Prostate gland (tissue), 2 donors: ENCODE data around the gene ACER2. TPM values are rescaled to one million over a fixed set of nuclear protein-coding genes. Genes with fewer than 3 reads are reported as not detected.

Source experiments
- DNase-seq: peaks from one replicate; pipeline ENCODE4 v3.0.0-alpha.2; 2019; ENCODE audit warnings: low spot score
- H3K27ac ChIP-seq, 2 donors: fragments of 200-600 bp; sonication (generic); 2 replicates each; pipeline ENCODE4 v1.5.1; 2017 to 2019
- H3K27me3 ChIP-seq: fragments of 200-600 bp; sonication (generic); replicated peaks from 2 replicates; pipeline ENCODE4 v1.5.1; 2019; ENCODE audit not compliant: insufficient read depth
- H3K36me3 ChIP-seq, 2 donors: fragments of 200-600 bp; sonication (generic); 1 replicate in 1 of 2; 2 replicates in 1 of 2; pipeline versions ENCODE4 v1.5.1 to v1.8.1; 2017 to 2019
- H3K4me1 ChIP-seq: fragments of 200-600 bp; sonication (generic); replicated peaks from 2 replicates; pipeline ENCODE4 v1.5.1; 2019
- H3K4me3 ChIP-seq, 2 donors: fragments of 200-600 bp; sonication (generic); 2 replicates each; pipeline ENCODE4 v1.5.1; 2017 to 2019
- H3K9me3 ChIP-seq: fragments of 200-600 bp; sonication (generic); 2 replicates; pipeline ENCODE4 v1.5.1; 2017
- POLR2A ChIP-seq: fragments of 450-650 bp; IDR thresholded peaks from one replicate; pipeline ENCODE4 v1.6.1; 2016; ENCODE audit warnings: antibody characterized with exemption, mild to moderate bottlenecking
- POLR2AphosphoS5 ChIP-seq: sonication (generic); formaldehyde crosslinking; IDR thresholded peaks from one replicate; pipeline ENCODE4 v1.6.1; 2017; ENCODE audit warnings: antibody characterized with exemption
- WGBS: methylation state at CpG from one replicate; pipeline ENCODE4 v1.1.5; 2018; 5-methylcytosine and 5-hydroxymethylcytosine counted together
- intact Hi-C: fragments of 100-400 bp; cut with DNase I; formaldehyde crosslinking; loops from one replicate; pipeline ENCODE4 v1.14.2; 2022
- total RNA-seq, 2 donors: library from RNA; depleted of rRNA; stranded (reverse); fragments of >200 nt; gene quantifications; one replicate each; pipeline ENCODE4 v1.1.0, GENCODE V29; 2016
- TF ChIP-seq, protein P1 (sequence below), 4 experiments: fragments of 200-600 bp in 2 of 4; fragments of 450-650 bp in 2 of 4; sonication (generic) in 2 of 4; IDR thresholded peaks; 1 replicate in 3 of 4; 2 replicates in 1 of 4; pipeline ENCODE4 v1.5.1; 2016 to 2019; ENCODE audit warnings: antibody characterized with exemption in 4 of 4, mild to moderate bottlenecking in 2 of 4, moderate library complexity in 2 of 4

Gene ACER2
- total RNA-seq, 2 donors from 2014 or later = 11.1 to 14.0 TPM

DNA sequence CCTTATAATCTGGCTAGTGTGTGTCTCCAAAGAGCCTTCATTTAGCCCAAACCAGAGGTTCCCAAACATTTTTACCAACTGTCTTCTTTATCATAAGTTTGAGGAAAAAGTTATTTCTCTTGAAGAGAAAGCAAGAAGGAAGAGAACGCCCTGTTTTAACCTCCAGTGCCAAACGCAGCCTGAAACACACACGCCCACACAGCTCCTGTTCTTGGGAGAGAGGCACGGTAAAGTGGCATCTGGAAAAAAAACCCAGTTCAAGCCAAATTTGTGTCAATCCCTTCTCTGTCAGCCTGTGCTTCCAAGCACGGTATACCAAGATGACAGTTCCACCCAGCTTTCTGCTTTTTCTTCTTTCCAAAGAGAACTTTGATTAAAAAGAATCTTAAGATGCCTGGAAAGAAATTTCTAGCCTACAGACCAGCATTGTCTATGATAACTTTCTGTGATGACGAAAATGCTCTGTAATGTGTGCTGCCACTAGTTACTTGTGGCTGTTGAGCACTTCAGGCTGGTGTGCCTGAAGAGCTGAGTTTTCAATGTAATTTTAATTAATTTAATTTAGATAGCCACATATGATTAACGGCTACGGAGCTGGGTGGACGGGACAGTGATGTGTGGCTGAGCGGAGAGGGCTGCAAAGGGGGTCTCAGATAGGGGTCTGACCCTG is 62.3 kb downstream of the ACER2 start:
- DNase-seq = no peak
- intact Hi-C loops = no loop called here
- H3K4me3 ChIP-seq = no peak overlapping the region
- H3K4me1 ChIP-seq = no peaks in the 10 kb centered on the region
- H3K27me3 ChIP-seq = no peaks in the 10 kb centered on the region
- 47% methylated on average over 10 of the region's 10 CpGs for WGBS
- TF ChIP-seq POLR2A = no peak
- TF ChIP-seq POLR2AphosphoS5 = no peak
- TF ChIP-seq, protein P1, sequence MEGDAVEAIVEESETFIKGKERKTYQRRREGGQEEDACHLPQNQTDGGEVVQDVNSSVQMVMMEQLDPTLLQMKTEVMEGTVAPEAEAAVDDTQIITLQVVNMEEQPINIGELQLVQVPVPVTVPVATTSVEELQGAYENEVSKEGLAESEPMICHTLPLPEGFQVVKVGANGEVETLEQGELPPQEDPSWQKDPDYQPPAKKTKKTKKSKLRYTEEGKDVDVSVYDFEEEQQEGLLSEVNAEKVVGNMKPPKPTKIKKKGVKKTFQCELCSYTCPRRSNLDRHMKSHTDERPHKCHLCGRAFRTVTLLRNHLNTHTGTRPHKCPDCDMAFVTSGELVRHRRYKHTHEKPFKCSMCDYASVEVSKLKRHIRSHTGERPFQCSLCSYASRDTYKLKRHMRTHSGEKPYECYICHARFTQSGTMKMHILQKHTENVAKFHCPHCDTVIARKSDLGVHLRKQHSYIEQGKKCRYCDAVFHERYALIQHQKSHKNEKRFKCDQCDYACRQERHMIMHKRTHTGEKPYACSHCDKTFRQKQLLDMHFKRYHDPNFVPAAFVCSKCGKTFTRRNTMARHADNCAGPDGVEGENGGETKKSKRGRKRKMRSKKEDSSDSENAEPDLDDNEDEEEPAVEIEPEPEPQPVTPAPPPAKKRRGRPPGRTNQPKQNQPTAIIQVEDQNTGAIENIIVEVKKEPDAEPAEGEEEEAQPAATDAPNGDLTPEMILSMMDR (IDR thresholded peaks at IDR 0.05) = no peak
- H3K36me3 ChIP-seq = no peaks in the 10 kb centered on the region
- H3K27ac ChIP-seq = no peak overlapping the region
- no peaks in the 10 kb centered on the region for H3K9me3 ChIP-seq

DNA sequence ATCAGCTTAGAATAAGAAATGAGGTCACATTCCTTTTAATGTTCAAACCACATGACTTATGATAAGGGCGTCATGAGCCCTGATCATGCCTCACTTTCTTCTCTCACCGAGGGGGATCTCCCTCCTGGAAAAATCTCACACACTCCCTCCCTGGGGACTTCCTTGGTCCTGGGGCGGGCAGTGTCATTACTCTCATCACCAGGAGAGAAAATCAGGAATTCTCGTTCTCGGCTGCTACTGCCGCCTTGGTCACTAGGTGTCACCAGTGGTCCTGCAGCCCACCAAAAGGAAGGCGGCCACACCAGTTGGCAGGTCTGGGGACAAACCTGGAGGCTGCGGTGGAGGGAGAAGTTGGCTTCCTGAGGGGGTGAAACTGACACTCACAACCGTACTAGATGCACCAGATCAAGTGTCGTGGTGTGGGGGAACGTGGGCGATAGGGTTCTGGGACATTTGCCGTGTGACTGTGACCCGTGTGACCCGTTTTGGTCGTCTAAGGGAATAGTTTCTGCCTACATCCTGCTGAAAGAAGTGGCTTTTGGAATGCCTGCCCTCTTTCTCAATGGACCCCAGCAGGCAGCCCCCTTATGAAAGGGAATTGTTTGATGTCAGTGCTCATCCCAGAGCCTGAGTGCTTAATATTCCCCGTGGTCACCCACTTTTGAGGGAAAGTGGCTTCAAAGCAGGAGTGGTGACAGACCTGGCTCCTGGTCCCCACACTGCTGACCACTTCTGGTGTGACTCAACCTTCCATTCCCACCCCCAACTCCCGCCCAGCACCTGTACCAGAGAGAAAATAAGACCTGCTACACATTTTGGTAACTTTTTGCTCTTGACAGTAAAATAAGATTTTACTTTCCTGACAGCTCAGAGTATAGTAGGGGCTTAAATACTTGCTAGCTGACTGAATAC is 63.2 kb downstream of the ACER2 start:
- no peaks in the 10 kb centered on the region for H3K36me3 ChIP-seq
- DNase-seq = no peak
- no peaks in the 10 kb centered on the region for H3K27me3 ChIP-seq
- H3K4me3 ChIP-seq = no peak overlapping the region
- H3K9me3 ChIP-seq = no peaks in the 10 kb centered on the region
- intact Hi-C loops = no loop called here
- no peak overlapping the region for H3K27ac ChIP-seq
- no peak for TF ChIP-seq POLR2A
- TF ChIP-seq, protein P1 (IDR thresholded peaks at IDR 0.05) = peak in 3 of 4 experiments; percentile 34 to 64 (median 47)
- H3K4me1 ChIP-seq = no peaks in the 10 kb centered on the region
- 19% methylated on average over 18 of the region's 18 CpGs for WGBS

DNA sequence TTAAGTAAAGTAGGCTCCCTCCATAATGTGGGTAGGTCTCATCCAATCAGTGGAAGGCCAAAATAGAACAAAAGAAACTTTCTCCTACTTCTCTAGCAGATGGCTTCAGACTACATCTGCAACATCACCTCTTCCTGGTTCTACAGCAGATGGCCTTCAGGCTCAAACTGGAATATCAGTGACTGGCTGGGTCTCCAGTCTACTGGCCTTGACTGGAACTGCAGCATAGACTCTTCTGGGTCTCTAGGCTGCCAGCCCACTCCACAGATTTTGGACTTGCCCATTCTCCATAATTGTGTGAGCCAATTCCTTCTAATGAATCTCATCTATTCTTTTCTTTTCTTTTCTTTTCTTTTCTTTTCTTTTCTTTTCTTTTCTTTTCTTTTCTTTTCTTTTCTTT is 64.8 kb downstream of the ACER2 start:
- DNase-seq = no peak

DNA sequence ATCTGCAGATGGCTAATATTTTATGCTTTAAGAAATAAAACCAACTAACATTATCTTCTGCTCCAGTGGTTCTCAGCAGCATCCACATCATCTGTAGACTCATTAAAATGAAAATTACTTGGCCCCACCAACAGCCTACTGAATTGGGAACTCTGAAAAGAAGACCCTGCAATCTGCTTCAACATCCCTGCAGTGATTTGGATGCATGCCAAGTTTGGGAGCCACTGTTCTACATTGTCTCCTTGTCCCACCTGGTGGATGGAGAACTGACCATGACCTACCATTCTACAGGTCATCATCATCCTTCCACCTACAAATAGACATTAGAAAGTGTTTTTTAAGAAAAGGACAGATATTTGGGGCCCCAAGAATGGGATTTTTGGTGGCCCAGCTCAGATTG is 71.1 kb downstream of the ACER2 start:
- Histone ChIP-seq H3K27me3 (no peaks in the 10 kb centered on the region), H3K4me3 (no peak overlapping the region), H3K9me3 (no peaks in the 10 kb centered on the region), H3K4me1 (no peaks in the 10 kb centered on the region), H3K27ac (no peak overlapping the region), H3K36me3 (no peaks in the 10 kb centered on the region)
- DNase-seq = no peak
- TF ChIP-seq POLR2AphosphoS5 = no peak
- TF ChIP-seq, protein P1 (IDR thresholded peaks at IDR 0.05) = no peak
- TF ChIP-seq POLR2A = no peak
- intact Hi-C loops = no loop called here

More for the DNA sequence above, 64.8 kb downstream of the ACER2 start:
- intact Hi-C loops = no loop called here
- no peaks in the 10 kb centered on the region for H3K4me1 ChIP-seq
- no peaks in the 10 kb centered on the region for H3K36me3 ChIP-seq
- H3K27me3 ChIP-seq = no peaks in the 10 kb centered on the region
- H3K9me3 ChIP-seq = no peaks in the 10 kb centered on the region
- H3K4me3 ChIP-seq = no peak overlapping the region
- H3K27ac ChIP-seq = no peak overlapping the region
- TF ChIP-seq POLR2AphosphoS5 = no peak
- TF ChIP-seq, protein P1 (IDR thresholded peaks at IDR 0.05) = no peak
- no peak for TF ChIP-seq POLR2A
